ENCODE results near the gene NLK. TPM values are rescaled to one million over a fixed set of nuclear protein-coding genes. Genes with fewer than 3 reads are reported as not detected.

NLK gene
- total RNA-seq, 1 donor from 2014 or later: 11.8 TPM

- H3K36me3 Mint-ChIP-seq (ENCODE audit: low read depth): peaks cover 17% of the 10 kb centered on the region
- no peaks in the 10 kb centered on the region for H3K27me3 Mint-ChIP-seq (ENCODE audit: low read depth)
- H3K9me3 Mint-ChIP-seq (ENCODE audit: low read depth): no peaks in the 10 kb centered on the region
- no peak for TF ChIP-seq CTCF (IDR thresholded peaks at IDR 0.05)
- H3K4me1 Mint-ChIP-seq (ENCODE audit: low read depth): peaks cover under 1% of the 10 kb centered on the region
- no peak for DNase-seq (ENCODE audit: low spot score)
- no peak overlapping the region for H3K4me3 Mint-ChIP-seq (ENCODE audit: unreplicated experiment)
- H3K27ac Mint-ChIP-seq (ENCODE audit: unreplicated experiment): no peak overlapping the region
These were observed 156.6 kb downstream of the NLK start for GRCh38 chr17:28199115-28199514.

- Mint-ChIP-seq H3K27me3 (ENCODE audit: low read depth) (no peaks in the 10 kb centered on the region), H3K9me3 (ENCODE audit: low read depth) (no peaks in the 10 kb centered on the region), H3K4me1 (ENCODE audit: low read depth) (peaks cover 6% of the 10 kb centered on the region), H3K27ac (ENCODE audit: unreplicated experiment) (no peak overlapping the region), H3K36me3 (ENCODE audit: low read depth) (peaks cover 16% of the 10 kb centered on the region), H3K4me3 (ENCODE audit: unreplicated experiment) (no peak overlapping the region)
- no peak for DNase-seq (ENCODE audit: low spot score)
- no peak for TF ChIP-seq CTCF (IDR thresholded peaks at IDR 0.05)
These were observed 157.3 kb downstream of the NLK start for GRCh38 chr17:28199728-28200127.

- no peak for DNase-seq (ENCODE audit: low spot score)
- Mint-ChIP-seq H3K4me1 (ENCODE audit: low read depth) (peaks cover 8% of the 10 kb centered on the region), H3K9me3 (ENCODE audit: low read depth) (no peaks in the 10 kb centered on the region), H3K27ac (ENCODE audit: unreplicated experiment) (no peak overlapping the region), H3K36me3 (ENCODE audit: low read depth) (peaks cover 14% of the 10 kb centered on the region), H3K27me3 (ENCODE audit: low read depth) (no peaks in the 10 kb centered on the region), H3K4me3 (ENCODE audit: unreplicated experiment) (no peak overlapping the region)
- TF ChIP-seq CTCF (IDR thresholded peaks at IDR 0.05): no peak
These were observed 158.8 kb downstream of the NLK start for GRCh38 chr17:28201315-28201714.

GRCh38 chr17:28204244-28204643 lies 161.8 kb downstream of the NLK start:
- Mint-ChIP-seq H3K27ac (ENCODE audit: unreplicated experiment) (no peak overlapping the region), H3K36me3 (ENCODE audit: low read depth) (peaks cover under 1% of the 10 kb centered on the region), H3K27me3 (ENCODE audit: low read depth) (no peaks in the 10 kb centered on the region), H3K4me1 (ENCODE audit: low read depth) (peaks cover 8% of the 10 kb centered on the region), H3K9me3 (ENCODE audit: low read depth) (no peaks in the 10 kb centered on the region), H3K4me3 (ENCODE audit: unreplicated experiment) (no peak overlapping the region)
- TF ChIP-seq CTCF (IDR thresholded peaks at IDR 0.05): no peak
- DNase-seq (ENCODE audit: low spot score): no peak

GRCh38 chr17:28204751-28205150 lies 162.3 kb downstream of the NLK start:
- DNase-seq (ENCODE audit: low spot score): no peak
- TF ChIP-seq CTCF (IDR thresholded peaks at IDR 0.05): no peak
- Mint-ChIP-seq H3K27ac (ENCODE audit: unreplicated experiment) (no peak overlapping the region), H3K4me3 (ENCODE audit: unreplicated experiment) (no peak overlapping the region), H3K27me3 (ENCODE audit: low read depth) (no peaks in the 10 kb centered on the region), H3K4me1 (ENCODE audit: low read depth) (peaks cover 8% of the 10 kb centered on the region), H3K36me3 (ENCODE audit: low read depth) (peaks cover 4% of the 10 kb centered on the region), H3K9me3 (ENCODE audit: low read depth) (peaks cover 2% of the 10 kb centered on the region)

Measured in chondrocyte (in vitro differentiated cells).